Measurements from ENCODE around the gene GDAP2.
A peak's percentile ranks its signal among the peaks of the same experiment; 100 is the strongest.

GDAP2 gene

GRCh38 chr1:117929343-117930172, at the start of gene GDAP2, which contains the start of gene WDR3:
Gene GDAP2, minus strand, starts transcription at chr1:117929621. Its CDS starts 9,264 bp downstream, at chr1:117920357.
Gene WDR3, plus strand, starts transcription at chr1:117929739. Its CDS starts 3,581 bp downstream, at chr1:117933320.
- Mint-ChIP-seq H3K4me1 (peaks cover 56% of the 10 kb centered on the region), H3K36me3 (ENCODE audit: insufficient read depth) (peaks cover 23% of the 10 kb centered on the region), H3K4me3 (peak within 1 kb of the TSS; percentile 94), H3K27me3 (no peaks in the 10 kb centered on the region), H3K27ac (ENCODE audit: low read depth) (peak within 1 kb of the TSS; percentile 99), H3K9me3 (no peaks in the 10 kb centered on the region)
- ATAC-seq (replicated peaks; ENCODE audit: extremely low read depth, poor library complexity, severe bottlenecking): peak; percentile 92
- DNase-seq (ENCODE audit: low spot score in 2 of 2): peak; percentile 90 to 93

- no peaks in the 10 kb centered on the region for H3K9me3 Mint-ChIP-seq
- H3K4me1 Mint-ChIP-seq: no peaks in the 10 kb centered on the region
- ATAC-seq (replicated peaks; ENCODE audit: extremely low read depth, poor library complexity, severe bottlenecking) (no peak), DNase-seq (ENCODE audit: low spot score in 2 of 2) (no peak)
- H3K27me3 Mint-ChIP-seq: peaks cover 17% of the 10 kb centered on the region
- no peaks in the 10 kb centered on the region for H3K36me3 Mint-ChIP-seq (ENCODE audit: insufficient read depth)
- H3K4me3 Mint-ChIP-seq: no peak overlapping the region
- no peak overlapping the region for H3K27ac Mint-ChIP-seq (ENCODE audit: low read depth)
Measured at GRCh38 chr1:117976381-117976780, 47.0 kb upstream of the GDAP2 start.

GRCh38 chr1:117971777-117972176, 42.4 kb upstream of the GDAP2 start:
- no peaks in the 10 kb centered on the region for H3K36me3 Mint-ChIP-seq (ENCODE audit: insufficient read depth)
- no peaks in the 10 kb centered on the region for H3K4me1 Mint-ChIP-seq
- no peak overlapping the region for H3K4me3 Mint-ChIP-seq
- ATAC-seq (replicated peaks; ENCODE audit: extremely low read depth, poor library complexity, severe bottlenecking) (no peak), DNase-seq (ENCODE audit: low spot score in 2 of 2) (no peak)
- H3K27ac Mint-ChIP-seq (ENCODE audit: low read depth): no peak overlapping the region
- peaks cover 17% of the 10 kb centered on the region for H3K27me3 Mint-ChIP-seq
- no peaks in the 10 kb centered on the region for H3K9me3 Mint-ChIP-seq

- Mint-ChIP-seq H3K9me3 (no peaks in the 10 kb centered on the region), H3K27me3 (peaks cover 17% of the 10 kb centered on the region), H3K4me3 (no peak overlapping the region), H3K27ac (ENCODE audit: low read depth) (no peak overlapping the region), H3K36me3 (ENCODE audit: insufficient read depth) (no peaks in the 10 kb centered on the region), H3K4me1 (no peaks in the 10 kb centered on the region)
- ATAC-seq (replicated peaks; ENCODE audit: extremely low read depth, poor library complexity, severe bottlenecking) (no peak), DNase-seq (ENCODE audit: low spot score in 2 of 2) (no peak)
Measured at GRCh38 chr1:117970252-117970651, 40.8 kb upstream of the GDAP2 start.

GRCh38 chr1:117967881-117968280, 38.5 kb upstream of the GDAP2 start:
- H3K4me3 Mint-ChIP-seq: no peak overlapping the region
- H3K27me3 Mint-ChIP-seq: peaks cover 4% of the 10 kb centered on the region
- no peaks in the 10 kb centered on the region for H3K9me3 Mint-ChIP-seq
- H3K4me1 Mint-ChIP-seq: no peaks in the 10 kb centered on the region
- ATAC-seq (replicated peaks; ENCODE audit: extremely low read depth, poor library complexity, severe bottlenecking): no peak
- H3K36me3 Mint-ChIP-seq (ENCODE audit: insufficient read depth): no peaks in the 10 kb centered on the region
- no peak for DNase-seq (ENCODE audit: low spot score in 2 of 2)
- no peak overlapping the region for H3K27ac Mint-ChIP-seq (ENCODE audit: low read depth)

GRCh38 chr1:117967477-117967876, 38.1 kb upstream of the GDAP2 start:
- Mint-ChIP-seq H3K4me3 (no peak overlapping the region), H3K27ac (ENCODE audit: low read depth) (no peak overlapping the region), H3K9me3 (no peaks in the 10 kb centered on the region), H3K36me3 (ENCODE audit: insufficient read depth) (no peaks in the 10 kb centered on the region), H3K27me3 (no peaks in the 10 kb centered on the region), H3K4me1 (no peaks in the 10 kb centered on the region)
- no peak for ATAC-seq (replicated peaks; ENCODE audit: extremely low read depth, poor library complexity, severe bottlenecking)
- DNase-seq (ENCODE audit: low spot score in 2 of 2): no peak

- no peaks in the 10 kb centered on the region for H3K27me3 Mint-ChIP-seq
- DNase-seq (ENCODE audit: low spot score in 2 of 2): no peak
- peaks cover 3% of the 10 kb centered on the region for H3K36me3 Mint-ChIP-seq (ENCODE audit: insufficient read depth)
- no peak overlapping the region for H3K27ac Mint-ChIP-seq (ENCODE audit: low read depth)
- H3K4me3 Mint-ChIP-seq: no peak overlapping the region
- H3K4me1 Mint-ChIP-seq: no peaks in the 10 kb centered on the region
- no peak for ATAC-seq (replicated peaks; ENCODE audit: extremely low read depth, poor library complexity, severe bottlenecking)
- H3K9me3 Mint-ChIP-seq: no peaks in the 10 kb centered on the region
Measured at GRCh38 chr1:117964290-117965038, 35.0 kb upstream of the GDAP2 start.

GRCh38 chr1:117959364-117959763, 29.9 kb upstream of the GDAP2 start:
- H3K4me3 Mint-ChIP-seq: no peak overlapping the region
- ATAC-seq (replicated peaks; ENCODE audit: extremely low read depth, poor library complexity, severe bottlenecking) (no peak), DNase-seq (ENCODE audit: low spot score in 2 of 2) (no peak)
- no peaks in the 10 kb centered on the region for H3K4me1 Mint-ChIP-seq
- H3K9me3 Mint-ChIP-seq: no peaks in the 10 kb centered on the region
- H3K27ac Mint-ChIP-seq (ENCODE audit: low read depth): no peak overlapping the region
- H3K27me3 Mint-ChIP-seq: no peaks in the 10 kb centered on the region
- H3K36me3 Mint-ChIP-seq (ENCODE audit: insufficient read depth): peaks cover 36% of the 10 kb centered on the region

- no peaks in the 10 kb centered on the region for H3K27me3 Mint-ChIP-seq
- DNase-seq (ENCODE audit: low spot score in 2 of 2) (no peak), ATAC-seq (replicated peaks; ENCODE audit: extremely low read depth, poor library complexity, severe bottlenecking) (no peak)
- peaks cover 80% of the 10 kb centered on the region for H3K36me3 Mint-ChIP-seq (ENCODE audit: insufficient read depth)
- no peaks in the 10 kb centered on the region for H3K9me3 Mint-ChIP-seq
- no peaks in the 10 kb centered on the region for H3K4me1 Mint-ChIP-seq
- H3K4me3 Mint-ChIP-seq: no peak overlapping the region
- H3K27ac Mint-ChIP-seq (ENCODE audit: low read depth): no peak overlapping the region
Measured at GRCh38 chr1:117952386-117952785, 23.0 kb upstream of the GDAP2 start.

- no peaks in the 10 kb centered on the region for H3K9me3 Mint-ChIP-seq
- DNase-seq (ENCODE audit: low spot score in 2 of 2): no peak
- no peaks in the 10 kb centered on the region for H3K27me3 Mint-ChIP-seq
- H3K4me3 Mint-ChIP-seq: no peak overlapping the region
- no peak for ATAC-seq (replicated peaks; ENCODE audit: extremely low read depth, poor library complexity, severe bottlenecking)
- peaks cover 6% of the 10 kb centered on the region for H3K4me1 Mint-ChIP-seq
- peaks cover 70% of the 10 kb centered on the region for H3K36me3 Mint-ChIP-seq (ENCODE audit: insufficient read depth)
- H3K27ac Mint-ChIP-seq (ENCODE audit: low read depth): no peak overlapping the region
Measured at GRCh38 chr1:117942293-117942692, 12.9 kb upstream of the GDAP2 start.

GRCh38 chr1:117933769-117934168, 4.3 kb upstream of the GDAP2 start:
- DNase-seq (ENCODE audit: low spot score in 2 of 2) (no peak), ATAC-seq (replicated peaks; ENCODE audit: extremely low read depth, poor library complexity, severe bottlenecking) (no peak)
- no peak overlapping the region for H3K27ac Mint-ChIP-seq (ENCODE audit: low read depth)
- no peaks in the 10 kb centered on the region for H3K9me3 Mint-ChIP-seq
- H3K36me3 Mint-ChIP-seq (ENCODE audit: insufficient read depth): peaks cover 35% of the 10 kb centered on the region
- no peaks in the 10 kb centered on the region for H3K27me3 Mint-ChIP-seq
- no peak overlapping the region for H3K4me3 Mint-ChIP-seq
- peaks cover 43% of the 10 kb centered on the region for H3K4me1 Mint-ChIP-seq

- no peaks in the 10 kb centered on the region for H3K27me3 Mint-ChIP-seq
- no peaks in the 10 kb centered on the region for H3K9me3 Mint-ChIP-seq
- ATAC-seq (replicated peaks; ENCODE audit: extremely low read depth, poor library complexity, severe bottlenecking): no peak
- DNase-seq (ENCODE audit: low spot score in 2 of 2): no peak
- peaks cover 50% of the 10 kb centered on the region for H3K4me1 Mint-ChIP-seq
- no peak overlapping the region for H3K4me3 Mint-ChIP-seq
- no peak overlapping the region for H3K27ac Mint-ChIP-seq (ENCODE audit: low read depth)
- peaks cover 28% of the 10 kb centered on the region for H3K36me3 Mint-ChIP-seq (ENCODE audit: insufficient read depth)
Measured at GRCh38 chr1:117932576-117932975, 3.2 kb upstream of the GDAP2 start.

- DNase-seq (ENCODE audit: low spot score in 2 of 2) (no peak), ATAC-seq (replicated peaks; ENCODE audit: extremely low read depth, poor library complexity, severe bottlenecking) (no peak)
- Mint-ChIP-seq H3K27me3 (no peaks in the 10 kb centered on the region), H3K4me1 (peaks cover 56% of the 10 kb centered on the region), H3K27ac (ENCODE audit: low read depth) (peak overlapping the region; percentile 99), H3K4me3 (peak overlapping the region; percentile 94), H3K9me3 (no peaks in the 10 kb centered on the region), H3K36me3 (ENCODE audit: insufficient read depth) (peaks cover 24% of the 10 kb centered on the region)
Measured at GRCh38 chr1:117930484-117930883, 1.1 kb upstream of the GDAP2 start.
